OCI-M1 (cell line): ENCODE measurements around the gene MRPL14.

Experiments used
- DNase-seq: peaks from one replicate; lab custom pipeline; 2025; lab: John Stamatoyannopoulos, UW

MRPL14 gene

DNA sequence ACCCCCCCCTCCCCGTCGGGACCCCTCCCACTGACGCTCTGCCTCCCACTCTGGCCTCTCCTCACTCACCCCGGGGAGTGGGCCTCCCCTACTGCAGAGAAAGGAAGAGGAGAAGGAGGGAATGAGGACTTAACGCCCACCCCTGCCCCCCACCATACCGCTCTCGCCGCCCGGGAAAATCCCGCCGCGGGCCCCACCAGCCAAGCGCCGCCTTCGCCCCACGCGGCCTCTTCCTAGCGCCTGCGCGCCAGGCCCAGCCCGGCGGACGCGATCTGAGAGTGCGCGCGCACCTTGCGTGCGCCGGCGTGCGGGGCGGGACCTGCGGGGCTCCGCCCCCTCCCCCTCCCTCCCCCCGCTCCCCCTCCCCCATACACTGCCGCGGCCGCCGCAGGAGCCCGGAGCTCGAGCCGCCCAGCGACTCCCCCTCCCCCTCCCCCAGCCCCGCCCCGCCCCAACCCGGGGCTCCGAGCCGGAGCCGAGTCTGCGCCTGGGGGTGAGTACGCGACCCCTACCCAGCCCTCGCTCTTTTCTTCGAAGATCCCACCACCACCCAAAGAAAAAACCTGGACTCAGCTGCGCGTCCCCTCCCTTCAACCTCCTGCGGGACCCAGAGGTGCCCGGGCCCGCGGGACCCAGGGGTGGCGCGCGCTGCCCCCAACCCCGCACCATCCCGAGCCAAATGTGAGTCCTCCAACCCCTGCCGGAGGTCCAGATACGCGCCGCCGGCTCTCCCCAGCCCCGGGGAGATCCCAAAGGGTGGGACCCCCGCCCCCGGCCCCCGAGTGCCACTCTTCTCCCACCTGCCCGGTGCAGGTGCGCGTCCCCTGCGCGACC, at the start of gene MRPL14, which contains the start of gene TMEM63B:
TSS of gene MRPL14 (minus strand) at position 267 of the 834 bp plus-strand sequence. CDS start 10,841 bp downstream, outside the sequence.
TSS of gene TMEM63B (plus strand) at position 369 of the 834 bp plus-strand sequence. CDS start 7,031 bp downstream, outside the sequence.
- peak; percentile 93 for DNase-seq

DNA sequence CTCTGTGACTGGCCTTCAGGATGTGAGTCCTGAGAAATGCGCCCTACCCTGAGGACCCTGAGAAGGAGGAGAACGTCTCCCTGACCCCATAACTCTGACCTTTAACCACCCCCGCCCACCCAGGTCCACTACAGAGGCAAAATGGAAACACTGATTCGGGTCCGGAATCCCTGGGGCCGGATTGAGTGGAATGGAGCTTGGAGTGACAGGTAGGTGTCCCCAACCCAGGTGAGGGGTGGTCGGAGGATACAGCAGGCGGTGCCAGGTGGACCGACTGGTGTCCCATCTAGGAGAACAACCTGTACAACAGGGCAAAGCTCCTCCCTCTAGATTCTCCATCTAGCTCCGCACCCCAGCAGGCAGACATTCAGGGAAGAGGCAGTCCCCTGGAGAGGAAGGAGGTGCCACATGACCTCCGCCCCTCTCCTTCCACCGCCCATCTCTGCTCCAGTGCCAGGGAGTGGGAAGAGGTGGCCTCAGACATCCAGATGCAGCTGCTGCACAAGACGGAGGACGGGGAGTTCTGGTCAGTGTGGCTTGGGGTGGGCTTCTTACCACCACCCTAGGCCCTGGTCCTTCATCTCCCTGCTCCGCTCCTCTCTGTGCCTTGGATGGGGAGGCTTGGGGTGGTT, 49.0 kb upstream of the MRPL14 start:
- no peak for DNase-seq

- peak; percentile 90 for DNase-seq
These were observed 45.7 kb upstream of the MRPL14 start for GRCh38 chr6:44172731-44173500.

GRCh38 chr6:44171899-44172546, 44.8 kb upstream of the MRPL14 start:
- no peak for DNase-seq

DNA sequence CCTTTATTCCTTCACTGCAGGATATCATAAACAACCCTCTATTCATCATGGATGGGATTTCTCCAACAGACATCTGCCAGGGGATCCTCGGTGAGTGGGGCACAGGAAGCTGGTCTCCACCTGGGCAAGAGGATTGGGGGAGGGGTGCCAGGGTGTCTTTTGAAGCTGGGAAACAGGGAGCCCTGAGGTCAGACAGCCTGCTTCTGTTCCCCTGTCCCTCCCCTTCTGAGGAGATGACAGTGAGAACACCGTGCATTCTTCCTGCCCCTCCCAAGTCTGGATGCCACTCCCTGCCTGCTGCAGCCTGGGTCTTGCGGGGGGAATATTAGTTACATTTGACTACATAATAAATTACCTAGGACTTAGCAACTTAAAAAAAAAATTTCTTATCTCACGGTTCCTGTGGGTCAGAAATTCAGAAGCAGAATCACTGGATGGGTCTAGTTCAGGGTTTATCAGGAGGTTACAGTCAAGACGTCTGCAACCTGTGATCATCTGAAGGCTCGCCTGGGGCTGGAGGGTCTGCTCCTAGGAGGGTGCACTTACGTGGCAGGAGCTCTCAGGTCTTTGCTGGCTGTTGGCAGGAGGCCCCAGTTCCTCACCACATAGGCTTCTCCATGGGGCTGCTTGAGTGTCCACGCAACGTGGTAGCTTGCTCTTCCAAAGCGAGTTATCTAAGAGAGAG, 42.8 kb upstream of the MRPL14 start:
- DNase-seq, result no peak

DNA sequence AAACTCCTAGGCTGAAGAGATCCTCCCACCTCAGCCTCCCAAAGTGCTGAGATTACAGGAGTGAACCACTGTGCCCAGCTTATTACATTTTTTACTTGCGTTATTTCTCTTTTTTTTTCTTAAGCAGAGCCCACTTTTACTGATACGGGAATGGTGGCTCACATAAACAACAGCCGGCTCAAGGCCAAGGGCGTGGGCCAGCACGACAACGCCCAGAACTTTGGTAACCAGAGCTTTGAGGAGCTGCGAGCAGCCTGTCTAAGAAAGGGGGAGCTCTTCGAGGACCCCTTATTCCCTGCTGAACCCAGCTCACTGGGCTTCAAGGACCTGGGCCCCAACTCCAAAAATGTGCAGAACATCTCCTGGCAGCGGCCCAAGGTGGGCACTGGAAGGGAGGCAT, 41.9 kb upstream of the MRPL14 start:
- DNase-seq, result no peak

DNA sequence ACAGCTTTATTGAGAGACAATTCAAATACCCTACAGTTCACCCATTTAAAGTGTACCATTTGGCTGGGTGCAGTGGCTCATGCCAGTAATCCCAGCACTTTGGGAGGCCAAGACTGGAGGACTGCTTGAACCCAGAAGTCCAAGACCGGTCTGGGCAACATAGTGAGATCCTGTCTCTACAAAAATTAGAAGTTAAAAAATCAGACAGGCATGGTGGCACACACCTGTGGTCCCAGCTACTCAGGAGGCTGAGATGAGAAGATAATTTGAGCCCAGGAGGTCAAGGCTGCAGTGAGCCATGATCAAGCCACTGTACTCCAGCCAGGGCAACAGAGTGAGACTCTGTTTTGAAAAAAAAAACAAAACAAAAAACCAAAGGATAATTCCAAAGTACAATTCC, 40.3 kb upstream of the MRPL14 start:
- DNase-seq, result no peak

DNA sequence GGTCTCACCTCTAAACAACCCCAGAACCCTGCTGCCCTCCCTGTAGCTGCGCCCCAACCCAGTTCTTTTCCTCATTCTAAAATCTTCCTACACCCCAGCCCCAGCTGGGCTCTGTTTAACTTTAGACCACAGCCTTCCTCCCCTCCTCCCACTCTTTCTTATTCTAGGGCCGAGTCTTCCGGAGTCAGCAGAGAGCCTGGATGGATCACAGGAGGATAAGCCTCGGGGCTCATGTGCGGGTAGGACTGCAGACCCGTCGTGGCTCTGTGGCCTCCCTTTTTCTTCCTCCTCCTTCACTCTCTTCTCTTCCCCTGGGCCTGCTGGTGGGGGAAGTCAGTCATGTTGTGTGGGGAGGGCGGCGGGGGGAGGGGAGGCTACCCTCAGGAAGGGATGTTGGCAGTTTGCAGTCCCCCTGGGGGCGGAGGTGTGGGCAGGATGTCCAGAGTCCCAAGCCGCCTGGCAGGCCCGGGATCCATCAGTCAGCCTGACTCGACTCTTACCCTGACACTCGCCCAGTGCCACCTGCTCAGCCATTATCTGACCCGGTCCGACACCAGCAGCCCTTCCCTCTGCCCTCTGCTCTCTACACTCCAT, 39.4 kb upstream of the MRPL14 start:
- DNase-seq, result peak; percentile 53

GRCh38 chr6:44166116-44166515, 38.9 kb upstream of the MRPL14 start:
- DNase-seq, result no peak

DNA sequence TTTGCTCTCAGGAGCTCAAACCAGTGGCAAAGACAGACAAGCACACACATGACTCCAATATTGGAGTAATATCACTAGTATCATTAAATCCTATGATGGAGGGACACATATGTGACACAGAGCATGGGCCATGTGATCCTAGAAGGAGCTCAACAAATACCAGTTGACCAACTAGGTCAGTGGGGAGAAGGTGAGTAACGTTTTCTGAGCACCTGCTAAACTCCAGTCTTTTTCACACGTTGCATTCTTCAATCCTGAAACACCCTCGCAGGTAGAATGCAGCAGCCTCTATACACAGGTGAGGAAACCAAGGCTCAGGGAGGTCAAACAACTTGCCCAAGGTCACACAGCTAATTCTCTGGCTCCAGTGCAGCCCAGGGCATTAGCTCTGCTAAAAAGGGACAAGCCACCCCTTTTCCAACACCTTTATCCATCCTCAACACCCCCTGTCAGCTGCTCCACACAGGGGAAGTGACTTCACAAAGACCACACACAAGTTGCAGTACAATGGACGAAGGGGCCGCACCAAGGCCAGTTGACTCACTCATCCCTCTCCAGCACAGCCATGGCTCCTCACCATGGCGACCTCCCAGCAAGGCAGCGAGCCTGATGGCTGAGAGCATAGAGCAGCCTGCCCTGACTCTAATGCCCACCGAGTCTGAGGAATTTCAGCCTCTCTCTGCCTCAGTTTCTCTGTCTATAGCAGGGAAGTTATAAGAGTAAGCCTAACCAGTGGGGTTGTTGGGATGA, 35.8 kb upstream of the MRPL14 start:
- DNase-seq, result no peak

DNA sequence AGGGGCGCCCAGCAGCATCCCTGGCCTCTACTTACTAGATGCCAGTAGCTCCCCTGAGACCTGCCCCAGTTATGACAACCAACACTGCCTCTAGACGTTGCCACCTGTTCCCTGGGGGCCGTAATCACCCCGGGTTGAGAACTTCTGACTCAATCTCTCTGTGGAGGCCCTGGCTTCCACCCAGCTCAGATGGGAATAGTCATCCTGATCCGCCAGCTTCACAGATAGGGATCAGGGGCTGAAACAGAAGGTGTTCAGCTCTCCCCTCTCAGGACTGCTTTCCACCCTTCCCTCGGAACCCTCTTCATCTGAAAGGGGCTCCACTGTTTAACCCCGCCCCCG, 34.7 kb upstream of the MRPL14 start:
- no peak for DNase-seq

DNA sequence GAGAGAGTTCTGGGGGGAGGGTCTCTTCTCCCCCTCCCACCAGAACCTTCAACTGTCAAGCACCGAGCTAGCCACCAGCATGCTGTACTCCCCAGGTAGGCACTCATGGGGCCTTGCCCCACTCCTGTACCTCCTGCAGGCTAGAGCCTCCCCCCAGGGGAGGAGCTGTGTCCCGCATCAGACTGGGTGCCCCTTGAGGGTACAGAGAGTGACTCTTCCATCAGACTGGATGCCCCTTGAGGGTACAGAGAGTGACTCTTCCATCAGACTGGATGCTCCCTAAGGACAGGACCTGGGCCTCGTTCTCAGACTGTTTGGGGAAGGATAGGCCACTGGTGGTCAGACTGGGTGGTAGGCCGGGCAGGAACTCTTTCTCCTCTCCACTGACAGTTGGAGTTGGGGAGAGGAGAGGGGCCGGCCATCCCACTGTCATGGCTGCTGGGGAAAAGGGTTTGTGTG, 31.5 kb upstream of the MRPL14 start, which contains the start of gene CAPN11:
TSS of gene CAPN11 (plus strand) at position 51 of the 459 bp plus-strand sequence. CDS start at position 80, 29 bp downstream.
- no peak for DNase-seq

- DNase-seq, result peak; percentile 26
These were observed 29.9 kb upstream of the MRPL14 start for GRCh38 chr6:44157152-44157521.

DNA sequence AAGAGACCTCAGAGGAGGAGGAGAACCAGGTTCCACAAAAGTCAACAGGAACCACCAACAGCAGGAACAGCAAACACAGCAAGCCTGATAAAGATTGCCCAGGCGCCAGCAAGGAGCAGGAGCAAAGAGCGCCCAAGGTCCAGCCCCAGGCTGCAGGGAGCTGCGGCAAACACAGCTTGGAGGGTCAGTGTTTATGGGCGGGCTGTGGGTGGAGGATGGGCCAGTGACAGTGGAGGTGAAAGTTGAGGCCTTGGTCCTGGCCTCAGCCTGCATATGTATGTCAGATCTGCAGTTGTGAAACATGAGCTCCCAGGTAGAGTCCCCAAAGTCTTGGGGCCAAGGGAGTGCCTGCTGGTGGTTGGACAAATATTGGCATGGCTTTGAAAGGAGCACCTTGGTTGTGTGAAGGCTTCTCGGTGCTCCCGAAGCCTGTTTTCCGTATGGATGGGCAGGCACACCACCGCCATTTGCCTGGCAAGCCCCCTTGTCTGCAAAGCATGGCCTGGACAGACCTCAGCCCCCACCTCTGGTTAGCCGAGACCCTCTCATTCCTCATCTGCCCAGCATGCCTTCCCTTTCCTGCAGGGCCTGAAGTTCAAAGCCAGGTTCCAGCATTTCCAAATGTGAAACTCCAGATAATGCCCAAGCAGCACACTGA, 29.4 kb upstream of the MRPL14 start:
- no peak for DNase-seq

- DNase-seq, result no peak
These were observed 26.8 kb upstream of the MRPL14 start for GRCh38 chr6:44154067-44154466.

- DNase-seq, result no peak
These were observed 25.3 kb upstream of the MRPL14 start for GRCh38 chr6:44152533-44152932.

- DNase-seq, result no peak
These were observed 24.8 kb upstream of the MRPL14 start for GRCh38 chr6:44152109-44152461.

DNA sequence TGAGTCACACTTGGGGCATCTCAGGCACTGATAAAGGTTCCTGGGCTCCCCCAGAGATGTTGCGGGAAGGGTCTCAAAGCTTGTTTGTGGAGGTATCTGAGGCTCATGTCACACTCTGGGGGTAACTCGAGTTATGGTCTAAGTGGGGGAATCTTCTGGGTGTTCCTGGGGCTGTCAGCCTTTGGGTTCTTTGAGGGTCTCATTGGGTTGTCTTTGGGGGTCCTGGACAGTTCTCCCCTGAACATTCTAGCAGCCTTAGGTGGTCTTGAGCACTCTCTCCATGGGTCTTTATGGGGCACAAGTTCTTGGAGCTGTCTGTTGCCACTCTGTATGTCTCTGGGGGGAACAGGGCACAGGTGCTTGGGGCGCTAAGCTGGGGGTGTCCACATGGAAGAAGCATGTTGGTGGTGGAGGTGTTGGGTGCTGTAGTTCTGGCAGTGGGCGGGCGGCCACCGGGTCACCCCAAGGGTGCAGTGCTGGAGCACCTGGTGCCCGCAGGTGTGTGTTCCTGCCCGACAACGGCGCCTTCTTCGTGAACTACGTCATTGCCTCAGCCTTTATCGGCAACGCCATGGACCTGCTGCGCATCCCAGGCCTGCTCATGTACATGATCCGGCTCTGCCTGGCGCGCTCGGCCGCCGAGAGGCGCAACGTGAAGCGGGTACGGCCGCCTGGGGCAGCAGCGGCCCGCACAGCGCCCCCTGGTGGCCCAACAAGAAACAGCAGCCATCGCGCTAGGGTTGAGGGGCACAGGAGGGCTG, 24.3 kb upstream of the MRPL14 start:
- peak; percentile 87 for DNase-seq

DNA sequence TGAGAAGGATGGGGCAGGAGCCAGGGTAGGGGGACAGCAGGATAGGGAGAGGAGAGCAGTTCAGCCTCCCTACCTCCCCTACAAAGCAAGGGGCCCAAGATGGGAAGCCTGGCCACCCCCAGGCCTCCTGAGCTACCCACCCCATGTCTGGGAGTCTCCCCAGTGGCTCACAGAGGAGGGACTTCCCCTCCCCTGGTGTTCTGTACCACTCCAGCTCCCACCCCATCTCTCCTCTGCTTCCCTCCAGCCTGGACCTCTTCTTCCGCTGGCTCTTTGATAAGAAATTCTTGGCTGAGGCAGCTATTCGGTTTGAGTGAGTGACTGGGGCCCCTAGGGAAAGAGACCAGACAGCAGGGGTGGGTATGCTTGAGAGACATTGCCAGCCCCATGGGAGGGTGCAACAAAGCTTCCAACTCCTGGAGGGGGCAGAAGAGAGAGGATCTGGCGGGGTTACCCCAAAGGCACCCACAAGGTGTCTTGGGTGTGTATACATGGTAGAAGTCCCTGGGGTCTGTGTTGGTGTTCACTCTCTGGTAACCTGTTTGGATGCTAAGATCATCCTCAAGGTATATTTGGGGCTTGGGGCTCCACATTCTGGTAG, 23.2 kb upstream of the MRPL14 start:
- no peak for DNase-seq
